Measurements from ENCODE around the gene LPGAT1.

DNA sequence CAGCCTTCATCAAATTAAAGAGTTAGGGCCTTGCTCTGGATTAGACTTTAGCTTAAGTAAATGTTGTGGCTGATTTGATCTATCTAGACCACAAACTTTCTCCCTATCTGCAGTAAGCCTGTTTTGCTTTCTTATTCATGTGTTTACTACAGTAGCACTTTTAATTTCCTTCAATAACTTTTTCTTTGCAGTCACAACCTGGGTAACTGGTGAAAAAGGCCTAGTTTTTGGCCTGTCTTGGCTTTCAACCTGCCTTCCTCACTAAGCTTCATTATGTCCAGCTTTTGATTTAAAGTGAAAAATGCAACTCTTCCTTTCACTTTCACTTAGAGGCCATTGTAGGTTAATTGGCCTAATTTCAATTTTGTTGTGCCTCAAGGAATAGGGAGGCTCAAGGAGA lies 12.5 kb upstream of the LPGAT1 start:
- TF ChIP-seq, protein P1, sequence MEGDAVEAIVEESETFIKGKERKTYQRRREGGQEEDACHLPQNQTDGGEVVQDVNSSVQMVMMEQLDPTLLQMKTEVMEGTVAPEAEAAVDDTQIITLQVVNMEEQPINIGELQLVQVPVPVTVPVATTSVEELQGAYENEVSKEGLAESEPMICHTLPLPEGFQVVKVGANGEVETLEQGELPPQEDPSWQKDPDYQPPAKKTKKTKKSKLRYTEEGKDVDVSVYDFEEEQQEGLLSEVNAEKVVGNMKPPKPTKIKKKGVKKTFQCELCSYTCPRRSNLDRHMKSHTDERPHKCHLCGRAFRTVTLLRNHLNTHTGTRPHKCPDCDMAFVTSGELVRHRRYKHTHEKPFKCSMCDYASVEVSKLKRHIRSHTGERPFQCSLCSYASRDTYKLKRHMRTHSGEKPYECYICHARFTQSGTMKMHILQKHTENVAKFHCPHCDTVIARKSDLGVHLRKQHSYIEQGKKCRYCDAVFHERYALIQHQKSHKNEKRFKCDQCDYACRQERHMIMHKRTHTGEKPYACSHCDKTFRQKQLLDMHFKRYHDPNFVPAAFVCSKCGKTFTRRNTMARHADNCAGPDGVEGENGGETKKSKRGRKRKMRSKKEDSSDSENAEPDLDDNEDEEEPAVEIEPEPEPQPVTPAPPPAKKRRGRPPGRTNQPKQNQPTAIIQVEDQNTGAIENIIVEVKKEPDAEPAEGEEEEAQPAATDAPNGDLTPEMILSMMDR (IDR thresholded peaks at IDR 0.05): no peak
- TF ChIP-seq POLR2A (IDR thresholded peaks at IDR 0.05): no peak

All from thyroid gland (tissue), 4 donors.